Measurements from ENCODE around the gene APH1B.
A peak's percentile ranks its signal among the peaks of the same experiment; 100 is the strongest.

DNA sequence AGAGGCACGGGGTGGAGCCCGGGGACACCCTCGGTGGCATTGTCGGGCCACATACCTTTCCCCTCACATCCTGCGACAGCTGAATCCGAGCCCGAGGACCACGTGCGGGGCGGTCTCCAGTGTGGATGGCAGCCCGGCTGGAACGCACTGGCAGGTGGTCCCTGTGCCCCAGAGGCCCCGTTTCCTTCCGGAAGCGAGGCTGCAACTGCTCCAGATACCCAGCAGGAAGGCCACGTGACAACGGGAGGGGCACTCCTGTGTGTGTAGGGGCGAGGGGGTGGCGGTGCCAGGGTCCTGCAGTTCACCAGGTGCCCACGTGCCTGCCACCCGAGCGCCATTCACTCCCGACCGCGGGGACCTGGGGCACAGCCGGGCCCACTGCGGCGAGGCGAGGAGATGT is 44.1 kb downstream of the APH1B start:
- TF ChIP-seq CTCF (IDR thresholded peaks at IDR 0.05): no peak
- TF ChIP-seq POLR2AphosphoS5 (IDR thresholded peaks at IDR 0.05): peak in 2 of 3 donors; percentile 28 to 32

Measured in transverse colon (tissue), 4 donors.